HG03432 (cell line): ENCODE results near the gene SPATA16.
"Not testable (repeated sequence)": the region's sequence is repeated elsewhere in the genome, so short reads cannot be mapped to it uniquely, and the experiment has no call there.

Experiments used
- ATAC-seq: cut with Tn5 transposase; IDR thresholded peaks from one replicate; pipeline ENCODE4 v1.9.1; 2021; ENCODE audit warnings: mild to moderate bottlenecking, moderate library complexity; ENCODE audit not compliant: unreplicated experiment

Gene SPATA16

DNA sequence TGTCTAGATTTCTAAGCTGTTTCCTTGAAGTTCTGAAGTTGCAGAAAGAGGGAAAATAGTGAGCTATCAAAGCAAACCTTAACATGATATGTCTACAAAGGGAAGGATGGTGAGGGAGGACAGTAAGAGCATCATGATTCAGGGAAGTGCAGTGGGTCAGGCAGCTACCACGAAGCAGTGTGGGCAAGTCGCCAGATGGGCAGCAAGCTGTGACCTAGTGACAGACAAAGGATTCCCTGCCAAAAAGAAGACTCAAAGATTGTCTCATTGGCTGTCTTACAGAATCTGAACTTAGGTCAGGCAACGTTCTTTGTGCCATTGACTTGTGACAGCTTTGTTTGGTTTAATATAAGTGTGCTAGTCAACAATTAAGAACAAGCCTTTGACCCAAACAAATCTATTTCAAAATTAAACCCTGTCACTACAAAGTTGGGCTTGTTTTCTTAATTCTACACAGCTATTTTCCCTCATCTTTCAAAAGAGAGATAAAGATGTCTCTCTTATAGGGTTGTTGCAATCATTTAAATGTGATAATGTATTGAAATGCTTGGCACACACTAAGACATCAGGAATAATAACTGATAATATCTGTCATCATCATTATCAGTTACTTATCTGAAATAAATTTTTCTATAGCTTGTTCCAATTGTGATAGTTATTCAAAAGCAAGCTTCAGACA, 237.3 kb downstream of the SPATA16 start:
- no peak for ATAC-seq

- no peak for ATAC-seq
Measured at GRCh38 chr3:172892158-172892557, 248.9 kb downstream of the SPATA16 start.

GRCh38 chr3:172885704-172886103, 255.3 kb downstream of the SPATA16 start:
- no peak for ATAC-seq

DNA sequence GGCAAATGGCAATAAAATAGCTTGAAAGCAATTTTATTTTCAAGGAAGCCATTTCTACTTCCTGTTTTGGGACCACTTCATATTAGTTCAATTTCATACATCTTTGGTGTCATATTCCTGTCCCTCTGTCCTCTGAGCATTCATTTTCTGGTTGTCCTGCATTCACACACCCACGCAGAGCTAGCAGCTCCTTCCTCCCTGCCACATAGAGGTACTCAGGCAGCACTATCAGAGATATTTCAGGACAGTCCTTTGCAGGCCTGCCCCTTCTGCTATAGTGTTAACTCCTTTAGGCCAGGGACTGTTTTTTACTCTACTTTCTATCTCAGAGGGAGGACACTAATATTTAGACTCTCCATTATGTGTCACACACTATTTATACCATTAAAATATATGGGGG, 258.5 kb downstream of the SPATA16 start:
- ATAC-seq, result no peak

GRCh38 chr3:172879381-172879780, 261.7 kb downstream of the SPATA16 start:
- not testable (repeated sequence) for ATAC-seq

DNA sequence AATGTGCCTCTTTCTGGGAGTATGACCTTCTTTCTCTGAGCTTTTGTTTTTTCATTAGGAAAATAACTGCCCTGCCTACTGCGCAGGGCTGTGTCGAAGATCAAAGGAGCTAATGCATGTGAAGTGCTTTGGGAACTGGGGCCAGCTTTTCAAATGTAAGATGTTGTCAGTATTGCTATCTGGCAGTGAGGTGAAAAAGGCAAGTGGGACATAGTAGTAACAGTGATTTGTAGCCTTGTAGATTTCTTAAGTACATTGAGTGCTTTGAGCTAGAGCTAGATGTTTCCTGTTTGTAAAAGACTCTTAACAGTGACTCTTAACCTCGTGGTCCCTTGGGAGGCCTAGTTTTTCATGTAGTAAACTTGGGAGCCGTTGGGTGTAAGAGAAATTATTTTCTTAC, 264.0 kb downstream of the SPATA16 start:
- no peak for ATAC-seq

DNA sequence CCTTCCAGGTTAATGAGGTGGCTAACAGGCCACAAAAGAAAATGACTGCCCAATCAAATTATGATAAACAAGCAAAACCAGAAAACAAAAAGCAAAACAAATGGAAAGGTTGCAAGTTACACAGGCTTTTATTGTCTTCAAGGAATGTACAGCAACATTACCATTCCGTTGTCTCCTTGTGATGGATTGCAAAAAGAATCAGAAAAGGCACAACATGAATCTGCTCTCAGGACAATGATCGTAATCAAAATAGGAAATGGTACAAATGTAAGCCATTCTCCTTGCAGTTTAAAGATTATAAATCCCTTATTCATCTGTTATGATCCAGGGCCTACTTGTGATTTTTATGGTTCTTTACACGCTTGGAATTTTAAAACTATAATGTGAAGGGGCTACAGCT, 264.7 kb downstream of the SPATA16 start:
- ATAC-seq, result no peak

DNA sequence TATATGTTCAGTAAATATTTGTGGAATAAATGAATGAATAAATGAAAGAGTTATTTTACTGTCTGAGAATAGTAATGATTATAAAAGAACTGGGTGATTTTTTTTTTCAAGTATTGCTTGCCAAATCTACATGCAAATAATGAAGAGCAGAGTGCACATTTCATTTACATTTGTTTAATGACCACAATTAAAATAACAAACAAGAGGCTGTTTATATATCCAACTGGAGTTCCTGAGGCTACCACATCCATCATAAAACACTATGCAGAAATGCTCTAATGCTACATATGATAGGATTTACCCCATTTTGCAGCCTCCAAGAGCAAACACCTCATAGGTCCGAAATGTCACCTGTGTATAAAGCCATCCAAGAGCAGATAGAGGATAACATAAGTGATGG, 266.0 kb downstream of the SPATA16 start:
- no peak for ATAC-seq

- ATAC-seq, result no peak
Measured at GRCh38 chr3:172869784-172870518, 271.1 kb downstream of the SPATA16 start.

DNA sequence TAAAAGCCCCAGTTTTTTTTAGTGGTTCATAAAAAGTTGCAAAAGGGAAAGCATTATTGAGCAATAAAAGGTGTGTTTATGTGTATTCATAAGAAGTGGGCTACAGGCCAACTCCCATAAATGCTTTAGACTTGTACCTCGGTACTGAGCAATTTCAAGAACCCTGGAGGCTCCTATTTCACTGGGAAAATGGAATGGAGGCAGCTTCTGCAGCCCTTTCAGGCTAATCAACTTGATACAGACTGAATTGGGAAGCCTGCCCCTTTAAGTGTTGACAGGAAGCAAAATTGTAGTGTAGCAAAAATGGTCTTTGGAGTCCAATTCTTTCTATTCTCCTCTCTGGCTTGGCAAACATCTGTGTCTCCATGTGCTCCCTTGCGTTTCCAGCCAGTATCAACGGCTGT, 271.7 kb downstream of the SPATA16 start:
- ATAC-seq, result no peak

DNA sequence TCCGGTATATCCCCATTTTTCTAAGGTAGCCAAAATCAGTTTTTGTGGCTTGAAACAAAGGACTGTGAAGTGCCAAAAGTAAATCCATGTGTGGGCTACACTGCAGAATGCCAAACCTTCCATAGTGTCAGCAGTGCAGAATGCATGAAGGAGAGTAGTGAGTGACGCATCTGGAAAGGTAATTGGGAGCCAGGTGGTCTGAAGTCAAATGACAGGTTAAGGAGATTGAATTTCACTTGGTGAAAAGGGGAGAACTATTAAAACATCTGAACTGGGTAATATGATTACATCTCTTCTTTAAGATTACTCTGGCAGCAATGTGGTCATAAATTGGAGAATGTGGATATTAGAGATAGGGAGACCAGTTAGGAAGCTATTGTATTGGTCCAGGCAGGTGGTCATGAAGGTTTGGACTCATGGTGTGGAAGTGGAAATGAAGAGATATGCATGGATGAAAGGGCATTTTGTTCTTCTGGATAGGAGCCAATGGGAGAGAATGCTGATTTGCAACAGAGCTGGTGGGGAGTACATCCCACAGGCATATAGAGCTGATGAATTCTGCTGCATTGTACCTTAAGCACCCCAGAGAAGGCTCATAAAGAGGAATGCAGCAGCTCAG, 272.3 kb downstream of the SPATA16 start:
- ATAC-seq, result no peak

DNA sequence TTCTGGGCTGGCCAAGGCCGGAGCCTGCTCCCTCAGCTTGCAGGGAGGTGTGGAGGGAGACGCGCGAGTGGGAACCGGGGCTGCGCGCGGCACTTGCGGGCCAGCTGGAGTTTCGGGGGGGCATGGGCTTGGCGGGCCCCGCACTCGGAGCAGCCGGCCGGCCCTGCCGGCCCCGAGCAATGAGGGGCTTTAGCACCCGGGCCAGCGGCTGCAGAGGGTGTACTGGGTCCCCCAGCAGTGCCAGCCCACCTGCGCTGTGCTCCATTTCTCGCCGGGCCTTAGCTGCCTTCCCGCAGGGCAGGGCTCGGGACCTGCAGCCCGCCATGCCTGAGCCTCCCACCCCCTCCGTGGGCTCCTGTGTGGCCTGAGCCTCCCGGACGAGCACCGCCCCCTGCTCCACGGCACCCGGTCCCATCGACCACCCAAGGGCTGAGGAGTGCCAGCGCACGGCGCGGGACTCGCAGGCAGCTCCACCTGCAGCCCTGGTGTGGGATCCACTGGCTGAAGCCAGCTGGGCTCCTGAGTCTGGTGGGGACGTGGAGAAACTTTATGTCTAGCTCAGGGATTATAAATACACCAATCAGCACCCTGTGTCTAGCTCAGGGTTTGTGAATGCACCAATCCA, 274.2 kb downstream of the SPATA16 start:
- not testable (repeated sequence) for ATAC-seq

- ATAC-seq, result no peak
Measured at GRCh38 chr3:172859041-172859440, 282.0 kb downstream of the SPATA16 start.

- no peak for ATAC-seq
Measured at GRCh38 chr3:172856795-172857742, 284.0 kb downstream of the SPATA16 start.

DNA sequence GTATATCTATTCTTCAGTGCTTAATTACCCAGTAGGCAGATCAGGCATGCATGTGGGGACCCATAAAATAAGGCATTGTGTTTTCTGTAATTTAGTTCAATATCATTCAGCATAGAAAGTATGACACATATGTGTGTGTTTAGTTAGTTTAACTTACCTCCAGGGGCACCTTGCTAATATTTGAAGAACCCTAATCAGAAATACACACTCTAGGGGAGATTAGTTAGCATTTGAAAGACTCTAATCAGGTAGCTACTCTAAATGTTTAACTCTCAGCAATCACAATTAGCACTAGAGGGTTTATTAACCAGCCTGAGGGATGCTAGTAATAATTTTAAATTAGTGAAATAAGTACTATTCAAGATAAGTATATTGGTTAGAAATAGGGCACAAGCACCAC, 286.0 kb downstream of the SPATA16 start:
- no peak for ATAC-seq

- no peak for ATAC-seq
Measured at GRCh38 chr3:172853921-172854666, 286.9 kb downstream of the SPATA16 start.

- no peak for ATAC-seq
Measured at GRCh38 chr3:172853005-172853404, 288.0 kb downstream of the SPATA16 start.

DNA sequence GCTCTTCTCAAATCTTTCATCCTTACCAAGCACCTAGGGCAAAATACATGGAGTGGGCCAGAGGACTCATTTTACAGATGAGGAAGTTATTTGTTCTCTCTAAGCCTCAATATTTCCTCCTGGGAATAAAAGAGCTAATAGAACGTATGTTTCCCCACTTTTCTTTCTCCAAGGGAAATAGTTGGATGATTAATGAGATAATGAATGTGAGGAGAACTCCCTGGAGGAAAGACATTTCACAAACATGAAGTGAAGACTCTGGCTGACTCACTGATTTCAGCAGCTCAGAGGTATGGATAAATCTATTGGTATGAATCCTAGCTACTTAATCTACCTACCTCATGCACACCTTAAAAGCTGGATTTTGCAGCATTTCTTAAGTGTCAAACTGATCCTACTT, 292.1 kb downstream of the SPATA16 start:
- ATAC-seq, result no peak

- no peak for ATAC-seq
Measured at GRCh38 chr3:172847292-172847691, 293.7 kb downstream of the SPATA16 start.

- no peak for ATAC-seq
Measured at GRCh38 chr3:172846706-172847105, 294.3 kb downstream of the SPATA16 start.
